NCI-H1105 (cell line): ENCODE measurements around the gene TRMT2A.

Source experiments
- DNase-seq: peaks from one replicate; lab custom pipeline; 2025; lab: John Stamatoyannopoulos, UW

Gene TRMT2A

DNA sequence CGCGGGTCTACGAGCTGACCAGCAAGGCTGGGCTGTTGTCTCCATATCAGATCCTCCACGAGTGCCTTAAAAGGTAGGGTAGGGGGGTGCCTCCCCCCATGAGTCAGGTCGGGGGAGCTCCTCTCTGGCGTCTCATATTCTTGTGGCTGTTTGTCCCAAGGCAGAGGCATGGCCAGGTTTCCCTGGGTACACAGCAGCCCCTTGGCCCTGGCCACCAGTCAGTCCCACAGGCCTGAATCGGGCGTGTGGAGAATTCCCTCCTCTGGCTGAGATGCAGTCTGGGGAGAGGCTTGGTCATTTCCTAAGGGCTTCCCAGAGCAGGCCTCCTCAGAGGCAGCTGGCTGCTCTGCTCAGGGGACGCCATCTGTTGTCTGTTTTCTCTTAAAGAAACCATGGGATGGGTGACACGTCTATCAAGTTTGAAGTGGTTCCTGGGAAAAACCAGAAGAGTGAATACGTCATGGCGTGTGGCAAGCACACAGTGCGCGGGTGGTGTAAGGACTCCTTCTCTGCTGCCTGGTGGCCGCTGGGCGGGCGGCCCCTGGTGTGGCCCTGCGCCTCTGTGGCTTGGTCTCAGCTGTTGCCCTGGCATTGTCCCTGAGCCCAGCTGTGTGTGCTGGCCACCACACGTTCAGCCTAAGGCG is 10.7 kb downstream of the TRMT2A start:
- DNase-seq, result no peak

- no peak for DNase-seq
Measured at GRCh38 chr22:20105456-20106204, 11.4 kb downstream of the TRMT2A start.

DNA sequence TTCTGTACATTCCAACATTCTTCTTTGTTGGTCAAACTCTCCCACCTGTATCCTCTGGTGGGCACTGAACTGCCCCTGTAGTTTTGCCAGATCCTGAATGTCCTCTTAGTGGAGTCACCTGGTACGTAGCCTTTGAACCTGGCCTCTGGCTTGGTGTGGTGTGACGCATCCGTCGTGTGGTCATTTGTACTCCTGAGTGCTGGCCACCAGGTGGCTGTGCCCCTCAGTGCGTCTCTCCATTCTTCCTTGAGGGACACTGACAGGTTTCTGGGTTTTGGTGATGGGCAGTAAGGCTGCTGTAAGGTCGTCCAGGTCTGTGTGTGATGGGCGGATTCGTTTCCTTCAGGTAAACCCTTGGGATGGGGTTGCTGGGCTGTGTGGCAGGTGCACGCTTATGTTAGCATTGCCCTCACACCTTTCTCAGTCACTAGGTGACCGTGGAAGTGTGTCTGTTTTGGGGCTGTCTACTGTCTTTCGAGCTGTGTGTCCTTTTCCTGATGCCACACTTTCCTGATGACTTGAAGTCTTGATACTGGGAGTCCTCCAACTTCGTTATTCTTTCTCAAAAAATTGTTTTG is 14.7 kb downstream of the TRMT2A start:
- DNase-seq, result no peak

GRCh38 chr22:20101638-20102037 is 15.4 kb downstream of the TRMT2A start:
- DNase-seq, result no peak

DNA sequence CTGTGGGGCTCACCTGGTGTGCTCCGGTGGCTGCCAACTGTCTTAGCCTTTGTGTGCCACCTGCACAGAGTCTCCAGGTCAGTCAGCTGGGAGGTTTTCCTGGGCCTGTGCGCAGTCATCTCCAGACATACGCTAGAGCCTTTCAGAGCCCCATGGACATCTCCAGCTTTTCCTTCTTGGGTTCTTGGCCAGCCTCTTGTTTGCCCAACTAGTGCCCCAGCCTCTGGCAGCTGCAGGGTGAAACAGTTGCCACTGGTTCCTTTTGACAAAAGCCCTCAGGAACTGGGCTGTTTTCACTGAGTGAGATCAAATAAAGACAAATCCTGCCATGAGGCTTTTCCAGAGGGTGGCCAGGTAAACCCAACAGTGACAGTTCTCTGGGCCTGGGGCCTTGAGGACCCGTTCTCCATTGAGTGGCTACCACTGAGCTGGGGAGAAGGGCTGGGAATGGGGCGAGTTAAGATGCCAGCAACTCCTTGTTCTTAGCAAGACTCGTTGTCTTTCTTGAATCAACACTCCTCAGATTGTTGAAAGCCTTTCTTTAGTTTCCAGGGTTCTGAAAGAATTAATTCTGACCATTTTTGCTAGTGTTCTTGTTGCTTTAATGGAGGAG is 17.8 kb downstream of the TRMT2A start:
- no peak for DNase-seq

DNA sequence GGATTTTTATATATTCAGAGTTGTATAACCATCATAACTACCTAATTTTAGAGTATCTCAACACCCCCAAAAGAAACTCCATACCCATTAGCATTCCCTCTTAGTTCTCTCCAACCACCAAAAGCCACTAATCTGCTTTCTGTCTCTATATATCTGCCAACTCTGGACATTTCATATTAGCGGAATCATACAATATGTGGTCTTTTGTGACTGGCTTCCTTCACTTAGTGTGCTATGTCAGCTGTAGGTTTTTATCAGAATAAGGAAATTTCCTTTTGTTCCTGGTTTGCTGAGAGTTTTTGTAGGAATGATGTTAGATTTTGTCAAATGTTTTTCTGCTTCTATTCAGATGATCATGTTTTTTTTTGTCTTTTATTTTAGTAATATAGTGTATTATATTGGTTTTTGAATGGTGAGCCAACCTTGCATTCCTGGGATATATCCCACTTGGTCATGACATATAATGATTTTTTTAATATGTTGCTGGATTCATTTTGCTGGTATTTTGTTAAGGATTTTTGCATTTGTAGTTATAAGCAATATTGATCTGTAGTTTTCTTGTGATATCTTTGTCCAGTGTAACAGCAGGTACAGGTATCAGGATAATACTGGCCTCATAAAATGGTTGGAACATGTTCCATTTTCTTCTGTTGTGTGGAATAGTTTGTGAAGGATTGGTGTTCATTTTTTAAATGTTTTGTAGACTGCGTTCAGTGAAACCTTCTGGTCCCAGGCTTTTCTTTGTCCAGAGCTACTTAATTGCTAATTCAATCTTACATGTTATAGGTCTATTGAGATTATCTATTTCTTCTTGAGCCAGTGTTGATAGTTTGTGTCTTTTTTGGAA is 20.2 kb downstream of the TRMT2A start:
- DNase-seq, result no peak

GRCh38 chr22:20095521-20095920 is 21.5 kb downstream of the TRMT2A start:
- DNase-seq, result no peak

GRCh38 chr22:20094197-20094807 is 22.7 kb downstream of the TRMT2A start:
- DNase-seq, result no peak

DNA sequence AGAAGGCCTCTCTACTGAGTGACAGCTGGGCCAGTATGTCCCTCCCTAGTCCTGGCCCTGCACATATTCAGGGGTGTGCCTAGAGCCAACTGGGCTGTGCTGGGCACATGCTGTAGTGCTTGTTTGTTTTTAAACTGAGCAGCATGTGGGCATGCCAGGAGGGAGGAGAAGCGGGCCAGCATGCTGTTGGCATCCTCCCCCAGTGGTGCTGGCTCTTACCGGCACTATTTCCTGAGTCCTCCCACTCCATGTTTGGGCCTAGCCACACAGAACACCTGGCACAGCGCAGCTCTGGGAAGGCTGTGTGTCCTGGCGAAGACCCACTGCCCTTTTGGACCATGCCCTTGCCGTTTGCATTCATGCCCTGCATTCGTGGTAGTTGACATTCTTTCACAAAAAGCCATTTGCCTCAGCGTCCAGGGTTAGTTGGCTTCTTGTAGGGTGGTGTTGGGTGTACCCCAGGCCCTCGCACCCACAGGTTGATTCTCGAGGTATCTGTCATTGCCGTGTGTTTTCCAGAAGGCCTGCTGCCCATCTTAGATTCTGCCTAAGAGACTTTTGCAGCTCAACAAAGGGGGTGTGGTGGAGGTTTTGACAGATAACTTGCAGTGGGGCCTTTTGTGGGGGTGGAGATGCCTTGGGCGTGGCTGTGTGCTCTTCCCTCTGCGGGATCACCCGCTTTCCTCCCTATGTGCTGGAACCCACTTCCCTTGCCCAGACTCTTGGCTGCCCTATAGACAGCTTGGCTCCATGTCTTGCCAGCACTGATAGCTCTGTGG is 23.4 kb downstream of the TRMT2A start:
- DNase-seq, result no peak

- DNase-seq, result no peak
Measured at GRCh38 chr22:20092477-20092854, 24.6 kb downstream of the TRMT2A start.

DNA sequence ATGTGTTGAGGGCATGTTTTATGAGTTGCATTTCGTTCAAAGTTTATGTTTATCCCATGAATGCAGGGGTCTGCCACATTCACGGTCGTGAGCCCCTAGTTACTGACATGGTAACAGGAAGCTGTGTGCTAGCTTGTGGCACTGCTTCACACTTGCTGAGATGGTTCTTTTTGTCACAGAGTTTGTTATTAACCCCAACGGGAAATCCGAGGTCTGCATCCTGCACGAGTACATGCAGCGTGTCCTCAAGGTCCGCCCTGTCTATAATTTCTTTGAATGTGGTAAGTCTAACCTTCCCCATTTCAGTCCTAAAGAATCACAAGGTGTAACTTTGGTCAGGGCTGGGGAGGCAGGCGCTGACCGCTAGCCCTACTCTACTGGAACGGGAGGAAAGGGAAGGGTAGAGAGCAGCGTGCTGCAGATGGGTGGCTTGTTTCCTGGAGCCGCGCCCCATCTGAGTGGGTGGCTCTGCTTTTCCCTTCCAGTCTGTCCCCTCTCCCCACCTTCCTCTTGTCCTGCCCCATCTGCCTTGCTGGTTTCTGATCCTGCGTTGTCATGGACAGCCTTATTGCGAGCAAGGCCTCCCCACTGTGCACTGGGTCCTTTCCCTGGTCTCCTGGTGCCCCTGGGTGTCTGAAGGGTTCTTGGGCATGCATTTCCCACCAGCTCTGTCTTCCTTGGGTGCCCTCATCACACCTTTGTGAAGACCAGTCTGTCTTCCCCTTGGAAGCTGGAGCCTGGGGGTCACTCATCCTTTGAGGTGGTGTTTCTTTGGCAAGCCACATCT is 25.1 kb downstream of the TRMT2A start:
- no peak for DNase-seq

- DNase-seq, result no peak
Measured at GRCh38 chr22:20090730-20091240, 26.2 kb downstream of the TRMT2A start.

GRCh38 chr22:20089977-20090729 is 26.9 kb downstream of the TRMT2A start:
- no peak for DNase-seq

DNA sequence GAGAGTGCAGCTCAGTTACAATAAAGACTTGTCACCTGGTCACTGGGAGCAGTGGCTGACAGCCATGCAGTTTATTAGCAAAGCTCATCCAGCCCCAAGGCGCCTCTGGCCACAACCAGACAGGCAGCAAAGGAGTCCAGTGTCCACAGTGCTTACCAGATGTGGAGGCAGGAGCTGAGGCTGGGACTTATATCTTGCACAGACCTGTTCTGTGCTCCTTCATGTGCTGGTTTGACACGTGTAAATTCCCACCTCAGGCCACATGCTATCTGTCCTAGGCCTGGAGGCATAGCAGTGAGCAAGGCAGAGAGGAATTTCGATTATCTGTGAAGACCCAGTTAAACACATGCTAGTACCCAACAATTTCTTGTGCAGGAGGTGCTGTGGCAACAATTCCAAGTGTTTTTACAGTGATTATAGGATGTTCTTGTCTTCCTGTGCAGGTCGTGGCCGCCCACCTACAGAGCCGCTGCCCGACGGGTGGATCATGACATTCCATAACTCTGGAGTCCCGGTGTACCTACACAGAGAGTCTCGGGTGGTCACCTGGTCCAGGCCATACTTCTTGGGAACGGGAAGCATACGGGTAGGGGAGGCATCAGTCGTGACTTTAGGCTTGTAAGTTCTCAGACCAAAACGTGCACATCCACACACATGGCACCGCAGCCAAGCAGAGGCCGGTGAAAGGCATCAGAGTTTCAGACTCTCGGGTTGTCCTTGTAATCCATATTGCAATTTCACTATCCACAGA is 27.6 kb downstream of the TRMT2A start:
- no peak for DNase-seq

DNA sequence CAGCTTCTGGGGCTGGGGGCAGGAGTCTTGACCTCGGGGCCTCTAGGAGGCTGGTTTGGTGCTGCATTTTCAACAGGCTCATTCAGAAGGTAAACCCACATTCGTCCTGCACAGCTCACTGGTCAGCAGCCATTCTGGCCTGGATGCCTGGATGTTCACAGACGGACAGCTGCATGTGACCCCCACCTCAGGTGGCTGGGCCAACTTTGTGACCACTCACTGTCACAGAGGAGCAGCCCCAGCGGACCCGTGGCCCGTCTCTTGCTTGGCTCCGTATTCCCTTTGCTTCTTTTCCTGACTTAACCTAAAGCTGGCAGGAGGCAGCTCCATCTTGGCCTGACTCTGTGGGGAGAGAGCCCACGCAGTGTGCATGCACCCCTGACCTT is 28.8 kb downstream of the TRMT2A start:
- DNase-seq, result no peak

DNA sequence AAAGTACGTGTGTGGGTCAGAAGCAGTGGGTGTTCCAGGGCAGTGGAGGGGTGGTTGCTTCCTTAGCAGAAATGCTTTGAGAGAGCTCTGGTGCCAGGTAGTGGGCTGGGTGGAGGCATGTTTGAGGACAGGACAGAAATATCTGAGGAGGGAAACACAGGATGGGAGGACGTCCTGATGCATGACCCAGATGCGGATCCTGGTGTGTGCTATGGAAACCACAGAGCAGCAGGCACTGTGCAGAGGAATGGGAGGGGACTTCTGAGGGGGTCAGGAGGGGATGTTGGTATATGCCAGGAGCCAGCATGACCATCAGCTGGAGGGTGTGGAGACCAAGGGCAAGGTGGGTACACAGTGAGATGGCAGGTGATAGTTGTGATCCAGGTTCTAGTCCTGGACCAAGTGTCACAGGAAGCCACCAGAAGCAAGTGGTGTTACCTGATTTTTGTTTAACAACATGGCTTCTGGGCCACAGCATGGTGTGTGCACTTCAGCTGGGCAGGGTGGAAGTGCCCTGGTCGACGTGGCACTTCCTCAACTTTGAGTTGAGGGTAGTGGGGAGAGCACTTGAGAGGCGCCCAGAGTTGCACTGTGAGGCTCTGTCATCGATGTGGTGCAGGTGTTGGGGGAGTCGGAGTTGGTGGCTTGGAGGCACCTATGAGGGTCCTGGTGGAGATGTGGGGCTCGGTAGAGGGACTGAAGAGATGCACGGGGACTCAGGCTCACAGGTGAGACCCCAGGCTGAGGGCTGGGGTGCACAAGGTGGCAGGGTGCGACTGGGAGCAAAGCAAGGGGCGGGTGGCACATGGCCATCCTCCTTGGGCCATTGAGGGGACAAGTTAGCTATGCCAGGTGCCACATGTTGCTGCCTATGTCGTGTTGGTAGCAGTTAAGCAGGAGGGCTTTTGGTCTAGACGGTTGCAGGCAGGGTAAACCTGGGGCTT is 29.4 kb downstream of the TRMT2A start:
- DNase-seq, result no peak

GRCh38 chr22:20086763-20087162 is 30.3 kb downstream of the TRMT2A start:
- no peak for DNase-seq
